PFSK-1 (cell line): ENCODE data around the gene NDFIP2.

Source experiments
- FOXP2 ChIP-seq: optimal IDR thresholded peaks from 2 replicates; pipeline ENCODE3; 2011; ENCODE audit warnings: borderline replicate concordance, control low read depth, inconsistent platforms; ENCODE audit not compliant: insufficient read depth; ENCODE audit errors: extremely low read length, extremely low read depth
- POLR2AphosphoS5 ChIP-seq: IDR thresholded peaks from 2 replicates; pipeline ENCODE4 v1.6.1; 2012; ENCODE audit warnings: low read depth, mild to moderate bottlenecking, control low read depth, low read length, moderate library complexity
- REST ChIP-seq, 2 experiments: IDR thresholded peaks; 2 replicates each; pipeline versions ENCODE4 v1.6.1 to v1.8.0; 2011 to 2012; ENCODE audit warnings: low read depth in 2 of 2, low read length in 2 of 2, control low read depth in 1 of 2, inconsistent platforms in 1 of 2, mild to moderate bottlenecking in 1 of 2, moderate library complexity in 1 of 2; ENCODE audit not compliant: insufficient read depth in 1 of 2
- SIN3A ChIP-seq: IDR thresholded peaks from 2 replicates; pipeline ENCODE4 v1.6.1; 2012; ENCODE audit warnings: mild to moderate bottlenecking, low read length, moderate library complexity, borderline replicate concordance; ENCODE audit not compliant: insufficient read depth
- TAF1 ChIP-seq: IDR thresholded peaks from 2 replicates; pipeline ENCODE4 v1.6.1; 2012; ENCODE audit warnings: low read length, control low read depth, borderline replicate concordance; ENCODE audit not compliant: insufficient read depth

Gene NDFIP2

GRCh38 chr13:79492918-79493594 is 12.1 kb downstream of the NDFIP2 start:
- TF ChIP-seq SIN3A (no peak), REST (IDR thresholded peaks at IDR 0.05; ENCODE audit: insufficient read depth in 1 of 2, low read depth in 2 of 2, low read length in 2 of 2) (no peak), TAF1 (no peak), FOXP2 (no peak), POLR2AphosphoS5 (no peak)

GRCh38 chr13:79496188-79496587 is 15.2 kb downstream of the NDFIP2 start:
- TF ChIP-seq POLR2AphosphoS5 (no peak), TAF1 (no peak), SIN3A (no peak), REST (IDR thresholded peaks at IDR 0.05; ENCODE audit: insufficient read depth in 1 of 2, low read depth in 2 of 2, low read length in 2 of 2) (no peak), FOXP2 (no peak)

GRCh38 chr13:79497064-79497463 is 16.1 kb downstream of the NDFIP2 start:
- TF ChIP-seq FOXP2, result no peak
- TF ChIP-seq POLR2AphosphoS5, result no peak
- TF ChIP-seq SIN3A, result no peak
- no peak for TF ChIP-seq REST (IDR thresholded peaks at IDR 0.05; ENCODE audit: insufficient read depth in 1 of 2, low read depth in 2 of 2, low read length in 2 of 2)
- TF ChIP-seq TAF1, result no peak

- no peak for TF ChIP-seq REST (IDR thresholded peaks at IDR 0.05; ENCODE audit: insufficient read depth in 1 of 2, low read depth in 2 of 2, low read length in 2 of 2)
- no peak for TF ChIP-seq TAF1
- no peak for TF ChIP-seq POLR2AphosphoS5
- no peak for TF ChIP-seq FOXP2
- no peak for TF ChIP-seq SIN3A
Observed at GRCh38 chr13:79497852-79498251, 16.9 kb downstream of the NDFIP2 start.

GRCh38 chr13:79500829-79501228 is 19.9 kb downstream of the NDFIP2 start:
- TF ChIP-seq FOXP2, result no peak
- TF ChIP-seq POLR2AphosphoS5, result no peak
- TF ChIP-seq REST (IDR thresholded peaks at IDR 0.05; ENCODE audit: insufficient read depth in 1 of 2, low read depth in 2 of 2, low read length in 2 of 2), result no peak
- TF ChIP-seq TAF1, result no peak
- TF ChIP-seq SIN3A, result no peak
